ENCODE measurements around the gene CACNA1A. TPM values are rescaled to one million over a fixed set of nuclear protein-coding genes. Genes with fewer than 3 reads are reported as not detected.

The CACNA1A gene
- polyA plus RNA-seq, 1 donor (not counting 4 experiments of a cell fraction or from before 2014, with no cell fraction given), result not detected

DNA sequence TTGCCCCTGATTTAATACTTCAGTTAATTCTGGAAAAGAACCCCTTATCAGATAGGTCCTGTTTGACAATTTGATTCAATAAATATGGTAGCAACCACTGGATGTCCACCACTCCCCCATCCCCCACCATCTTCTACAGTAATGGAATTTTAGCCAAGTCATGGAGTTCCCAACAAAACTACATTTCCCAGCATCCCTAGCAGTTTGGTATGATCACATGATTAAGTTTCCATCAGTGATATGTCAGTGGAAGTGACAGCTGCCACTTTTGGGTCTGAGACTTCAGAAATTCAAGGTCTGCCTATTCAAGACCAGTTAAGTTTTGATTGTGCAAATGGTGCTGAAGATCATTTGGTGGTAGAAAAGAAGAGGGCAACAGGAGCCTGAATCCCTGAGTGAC lies 85.5 kb downstream of the CACNA1A start:
- Histone ChIP-seq H3K27ac (ENCODE audit: control insufficient read depth, insufficient read depth, low read length) (no peak overlapping the region), H3K79me2 (ENCODE audit: control insufficient read depth, insufficient read depth, low read length) (no peaks in the 10 kb centered on the region), H4K20me1 (ENCODE audit: control insufficient read depth, extremely low read depth, insufficient read depth, low read length) (no peaks in the 10 kb centered on the region), H3K4me2 (ENCODE audit: control insufficient read depth, extremely low read depth, insufficient read depth, low read depth, low read length) (no peak overlapping the region), H3K4me3 (ENCODE audit: control insufficient read depth in 2 of 3, extremely low read depth in 1 of 3, insufficient read depth in 2 of 3, low read depth in 1 of 3, low read length in 3 of 3) (no peak overlapping the region), H3K36me3 (ENCODE audit: control insufficient read depth in 2 of 2, extremely low read depth in 1 of 2, insufficient read depth in 2 of 2, low read length in 2 of 2) (no peaks in the 10 kb centered on the region), H3K4me1 (ENCODE audit: control insufficient read depth, extremely low read depth, insufficient read depth, low read length) (no peaks in the 10 kb centered on the region), H3K9ac (ENCODE audit: control insufficient read depth, extremely low read depth, insufficient read depth, low read length) (no peak overlapping the region), H3K9me3 (ENCODE audit: control insufficient read depth, low read depth, low read length) (peaks cover 3% of the 10 kb centered on the region), H3K27me3 (ENCODE audit: control insufficient read depth, extremely low read depth, insufficient read depth, low read length) (no peaks in the 10 kb centered on the region), H3K9me1 (ENCODE audit: control insufficient read depth, extremely low read depth, insufficient read depth, low read length) (no peaks in the 10 kb centered on the region), H2AFZ (ENCODE audit: control insufficient read depth, low read length) (no peak overlapping the region)
- TF ChIP-seq EZH2 (IDR thresholded peaks at IDR 0.05; ENCODE audit: low read length), result no peak
- TF ChIP-seq CTCF (optimal IDR thresholded peaks at IDR 0.05 in 1 of 3, IDR thresholded peaks at IDR 0.05 in 1 of 3, conservative IDR thresholded peaks at IDR 0.05 in 1 of 3; ENCODE audit: extremely low read depth in 1 of 3, insufficient read depth in 2 of 3, low read length in 3 of 3), result no peak
- no peak for FAIRE-seq
- DNase-seq (ENCODE audit: low read depth, low spot score), result no peak
- dilution Hi-C loops (cut with MboI; ENCODE audit: extremely low pct_ligation_motif_present, low sequenced_read_pairs), result no loop called here

DNA sequence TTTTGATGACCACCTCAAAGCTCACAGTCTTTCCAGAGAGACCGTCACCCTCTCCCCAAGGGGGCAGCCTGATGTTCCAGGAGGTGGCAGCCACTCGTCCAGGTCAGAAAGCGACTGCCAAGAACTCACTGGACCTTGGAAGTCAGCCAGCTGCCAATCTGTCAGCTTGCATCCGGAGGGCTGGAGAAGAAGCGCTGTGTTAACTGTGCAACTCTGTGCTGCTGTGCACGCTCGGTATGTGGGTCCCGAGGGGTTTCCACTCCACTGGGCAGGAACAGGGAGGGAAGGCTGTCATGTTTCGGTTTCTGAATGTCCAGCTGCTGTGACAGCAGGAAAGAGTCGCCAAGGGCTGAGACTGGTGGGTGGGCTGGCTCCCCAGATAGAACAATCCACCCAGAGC lies 89.2 kb downstream of the CACNA1A start:
- no peak for TF ChIP-seq CTCF (optimal IDR thresholded peaks at IDR 0.05 in 1 of 3, IDR thresholded peaks at IDR 0.05 in 1 of 3, conservative IDR thresholded peaks at IDR 0.05 in 1 of 3; ENCODE audit: extremely low read depth in 1 of 3, insufficient read depth in 2 of 3, low read length in 3 of 3)
- no peak for TF ChIP-seq EZH2 (IDR thresholded peaks at IDR 0.05; ENCODE audit: low read length)
- H3K27me3 ChIP-seq (ENCODE audit: control insufficient read depth, extremely low read depth, insufficient read depth, low read length), result no peaks in the 10 kb centered on the region
- H2AFZ ChIP-seq (ENCODE audit: control insufficient read depth, low read length), result no peak overlapping the region
- no peaks in the 10 kb centered on the region for H3K4me1 ChIP-seq (ENCODE audit: control insufficient read depth, extremely low read depth, insufficient read depth, low read length)
- no peak overlapping the region for H3K4me2 ChIP-seq (ENCODE audit: control insufficient read depth, extremely low read depth, insufficient read depth, low read depth, low read length)
- no peak overlapping the region for H3K9ac ChIP-seq (ENCODE audit: control insufficient read depth, extremely low read depth, insufficient read depth, low read length)
- DNase-seq (ENCODE audit: low read depth, low spot score), result no peak
- no peak overlapping the region for H3K4me3 ChIP-seq (ENCODE audit: control insufficient read depth in 2 of 3, extremely low read depth in 1 of 3, insufficient read depth in 2 of 3, low read depth in 1 of 3, low read length in 3 of 3)
- no peaks in the 10 kb centered on the region for H4K20me1 ChIP-seq (ENCODE audit: control insufficient read depth, extremely low read depth, insufficient read depth, low read length)
- H3K79me2 ChIP-seq (ENCODE audit: control insufficient read depth, insufficient read depth, low read length), result no peaks in the 10 kb centered on the region
- H3K27ac ChIP-seq (ENCODE audit: control insufficient read depth, insufficient read depth, low read length), result no peak overlapping the region
- no peak for FAIRE-seq
- no peaks in the 10 kb centered on the region for H3K36me3 ChIP-seq (ENCODE audit: control insufficient read depth in 2 of 2, extremely low read depth in 1 of 2, insufficient read depth in 2 of 2, low read length in 2 of 2)
- dilution Hi-C loops (cut with MboI; ENCODE audit: extremely low pct_ligation_motif_present, low sequenced_read_pairs), result no loop called here
- H3K9me1 ChIP-seq (ENCODE audit: control insufficient read depth, extremely low read depth, insufficient read depth, low read length), result no peaks in the 10 kb centered on the region
- no peaks in the 10 kb centered on the region for H3K9me3 ChIP-seq (ENCODE audit: control insufficient read depth, low read depth, low read length)

Measured in keratinocyte (primary cell).